Endothelial cell of umbilical vein (primary cell): ENCODE results near the gene CHCHD3. TPM values are rescaled to one million over a fixed set of nuclear protein-coding genes. Genes with fewer than 3 reads are reported as not detected.

Experiments
- BruUV-seq: library from RNA; stranded (reverse); fragments of 400-500 nt; replicated peaks from 2 replicates; lab custom pipeline; 2021; lab: Mats Ljungman, UMichigan
- CTCF ChIA-PET: fragments of 300-600, 350-600 bp; sonication (Branson Sonifier 250); formaldehyde crosslinking; loops from one replicate; lab custom pipeline; 2021; ENCODE audit warnings: antibody characterized with exemption, inconsistent platforms; lab: Charles Lee
- POLR2A ChIA-PET: fragments of 300-600, 350-600 bp; sonication (Branson Sonifier 250); formaldehyde crosslinking; loops from one replicate; lab custom pipeline; 2021; ENCODE audit warnings: antibody characterized with exemption, inconsistent platforms; lab: Charles Lee
- DNase-seq: peaks from one replicate; pipeline ENCODE4 v3.0.0-alpha.2; 2011; ENCODE audit warnings: low read depth, low spot score
- FAIRE-seq: peaks from 2 replicates; lab custom pipeline; 2011; peaks lifted over from hg19 to GRCh38; lab: Jason Lieb, UNC
- H2AFZ ChIP-seq: 2 replicates; pipeline ENCODE4 v1.6.0; 2012; ENCODE audit warnings: low read depth, low read length, control low read depth, inconsistent platforms
- H3K27ac ChIP-seq: 2 replicates; pipeline ENCODE4 v1.5.1; 2011; ENCODE audit warnings: low read depth, mild to moderate bottlenecking, control low read depth, low read length, moderate library complexity; ENCODE audit not compliant: insufficient read depth
- H3K27me3 ChIP-seq, 2 experiments: 2 replicates each; pipeline versions ENCODE4 v1.6.0 to v1.6.1; 2011; ENCODE audit warnings: low read length in 2 of 2, mixed read lengths in 1 of 2; ENCODE audit not compliant: control insufficient read depth in 2 of 2, insufficient read depth in 2 of 2
- H3K36me3 ChIP-seq, 2 experiments: 2 replicates in 1 of 2; 3 replicates in 1 of 2; pipeline ENCODE4 v1.5.1; 2011; ENCODE audit warnings: low read length in 2 of 2, mild to moderate bottlenecking in 1 of 2, moderate library complexity in 1 of 2; ENCODE audit not compliant: control insufficient read depth in 2 of 2, insufficient read depth in 2 of 2; ENCODE audit errors: extremely low read depth in 1 of 2
- H3K4me1 ChIP-seq: 3 replicates; pipeline ENCODE4 v1.5.1; 2011; ENCODE audit warnings: mild to moderate bottlenecking, low read length; ENCODE audit not compliant: control insufficient read depth, insufficient read depth; ENCODE audit errors: extremely low read depth
- H3K4me2 ChIP-seq: 2 replicates; pipeline ENCODE4 v1.6.1; 2011; ENCODE audit warnings: low read length, control low read depth, mixed read lengths; ENCODE audit not compliant: insufficient read depth
- H3K4me3 ChIP-seq, 3 experiments: fragments of 200-600 bp in 1 of 3; sonication (generic), shearing (Covaris generic) in 1 of 3; replicated peaks in 1 of 3; 2 replicates each; pipeline ENCODE4 v1.5.1; 2011 to 2016; ENCODE audit warnings: control low read depth in 3 of 3, low read length in 3 of 3, mild to moderate bottlenecking in 2 of 3, inconsistent platforms in 1 of 3, low read depth in 1 of 3, moderate library complexity in 1 of 3; ENCODE audit not compliant: insufficient read depth in 1 of 3
- H3K79me2 ChIP-seq: 2 replicates; pipeline ENCODE4 v1.6.0; 2012; ENCODE audit warnings: low read length, inconsistent platforms; ENCODE audit not compliant: control insufficient read depth, insufficient read depth
- H3K9ac ChIP-seq: replicated peaks from 2 replicates; pipeline ENCODE3; 2011; ENCODE audit warnings: low read length, control low read depth; ENCODE audit not compliant: insufficient read depth; ENCODE audit errors: extremely low read depth
- H3K9me1 ChIP-seq: replicated peaks from 3 replicates; pipeline ENCODE4 v1.6.0; 2011; ENCODE audit warnings: mild to moderate bottlenecking, low read length; ENCODE audit not compliant: control insufficient read depth, insufficient read depth; ENCODE audit errors: extremely low read depth
- H3K9me3 ChIP-seq: replicated peaks from 2 replicates; pipeline ENCODE4 v1.5.1; 2012; ENCODE audit warnings: low read length, inconsistent platforms; ENCODE audit not compliant: control insufficient read depth, insufficient read depth
- H4K20me1 ChIP-seq: replicated peaks from 2 replicates; pipeline ENCODE3; 2011; ENCODE audit warnings: mild to moderate bottlenecking, low read length; ENCODE audit not compliant: control insufficient read depth, insufficient read depth; ENCODE audit errors: extremely low read depth
- CTCF ChIP-seq, 2 donors: IDR thresholded peaks; 1 replicate in 1 of 2; 2 replicates in 1 of 2; pipeline ENCODE4 v1.5.1; 2011; ENCODE audit warnings: low read length in 2 of 2, mild to moderate bottlenecking in 2 of 2, moderate library complexity in 2 of 2, control low read depth in 1 of 2, inconsistent platforms in 1 of 2, low read depth in 1 of 2; ENCODE audit not compliant: insufficient read depth in 1 of 2; ENCODE audit errors: extremely low read depth in 1 of 2
- EZH2 ChIP-seq: IDR thresholded peaks from 2 replicates; pipeline ENCODE4 v1.6.1; 2012; ENCODE audit warnings: borderline replicate concordance, low read depth, mild to moderate bottlenecking, moderate library complexity, low read length, inconsistent platforms; ENCODE audit not compliant: severe bottlenecking
- FOS ChIP-seq: IDR thresholded peaks from 2 replicates; pipeline ENCODE4 v1.6.1; 2011; ENCODE audit warnings: mild to moderate bottlenecking, low read length, moderate library complexity, borderline replicate concordance; ENCODE audit not compliant: insufficient read depth
- GATA2 ChIP-seq: IDR thresholded peaks from 2 replicates; pipeline ENCODE4 v1.7.0; 2011; ENCODE audit warnings: low read depth, mild to moderate bottlenecking, moderate library complexity, mixed read lengths, low read length; ENCODE audit not compliant: insufficient read length, insufficient read depth
- JUN ChIP-seq: IDR thresholded peaks from 2 replicates; pipeline ENCODE4 v1.6.1; 2011; ENCODE audit warnings: borderline replicate concordance, low read depth; ENCODE audit not compliant: insufficient read length, insufficient read depth
- MYC ChIP-seq: IDR thresholded peaks from one replicate; pipeline ENCODE4 v1.6.1; 2011; ENCODE audit warnings: mild to moderate bottlenecking, low read depth, low read length
- POLR2A ChIP-seq: IDR thresholded peaks from 2 replicates; pipeline ENCODE4 v1.6.1; 2012; ENCODE audit warnings: low read depth, mild to moderate bottlenecking, control low read depth, low read length
- POLR2AphosphoS5 ChIP-seq: IDR thresholded peaks from 2 replicates; pipeline ENCODE4 v1.6.1; 2012; ENCODE audit warnings: low read depth, mild to moderate bottlenecking, control low read depth, low read length, moderate library complexity; ENCODE audit not compliant: insufficient read depth
- dilution Hi-C: fragments of 300-500 bp; cut with MboI; formaldehyde crosslinking; loops from one replicate; pipeline ENCODE4 v1.15.0; 2019; ENCODE audit warnings: low sequenced_read_pairs; ENCODE audit not compliant: extremely low pct_ligation_motif_present
- intact Hi-C: fragments of 100-400 bp; cut with micrococcal nuclease; formaldehyde crosslinking; loops from one replicate; pipeline ENCODE4 v1.10.0; 2022
- polyA plus RNA-seq, 4 experiments: library from polyadenylated mRNA; depleted of rRNA in 3 of 4; stranded (reverse) in 3 of 4; unstranded in 1 of 4; fragments of >200 nt; gene quantifications; 2 replicates each; pipeline versions ENCODE4 v1.2.1 to v1.2.3, GENCODE V29; 2011 to 2012; ENCODE audit warnings: missing spikeins in 1 of 4
- total RNA-seq: library from RNA; stranded (reverse); gene quantifications from 2 replicates; pipeline ENCODE4 v1.2.3, GENCODE V29; 2021
- TF ChIP-seq, protein P1 (sequence below): IDR thresholded peaks from 2 replicates; pipeline ENCODE4 v1.6.1; 2011; ENCODE audit not compliant: insufficient read depth, insufficient read length

Gene CHCHD3
- total and polyA plus RNA-seq, 2 donors (not counting 3 experiments of a cell fraction or from before 2014, with no cell fraction given), result 22.0 to 63.7 TPM

- POLR2A ChIA-PET, result no interaction called here
- CTCF ChIA-PET, result no interaction called here
These were observed 11.3 kb downstream of the CHCHD3 start for GRCh38 chr7:133070562-133070961.

More at GRCh38 chr7:133070562-133070961, 11.3 kb downstream of the CHCHD3 start:
- Histone ChIP-seq H3K9ac (no peak overlapping the region), H3K27me3 (no peaks in the 10 kb centered on the region), H3K4me1 (no peaks in the 10 kb centered on the region), H2AFZ (no peak overlapping the region), H3K27ac (no peak overlapping the region), H3K9me3 (no peaks in the 10 kb centered on the region), H3K4me3 (no peak overlapping the region), H3K36me3 (peaks cover 0 to 5% of the 10 kb centered on the region in 2 experiments), H4K20me1 (no peaks in the 10 kb centered on the region), H3K9me1 (no peaks in the 10 kb centered on the region), H3K4me2 (no peak overlapping the region), H3K79me2 (peaks cover 44% of the 10 kb centered on the region)
- intact Hi-C loops (no loop called here), dilution Hi-C loops (no loop called here)
- DNase-seq, result no peak
- no peak for FAIRE-seq
- no TSS peak for BruUV-seq
- TF ChIP-seq POLR2AphosphoS5 (no peak), MYC (no peak), POLR2A (no peak), EZH2 (no peak), GATA2 (no peak), FOS (no peak), JUN (no peak), CTCF (IDR thresholded peaks at IDR 0.05; ENCODE audit: extremely low read depth in 1 of 2, insufficient read depth in 1 of 2, low read depth in 1 of 2, low read length in 2 of 2) (no peak)
- TF ChIP-seq, protein P1, sequence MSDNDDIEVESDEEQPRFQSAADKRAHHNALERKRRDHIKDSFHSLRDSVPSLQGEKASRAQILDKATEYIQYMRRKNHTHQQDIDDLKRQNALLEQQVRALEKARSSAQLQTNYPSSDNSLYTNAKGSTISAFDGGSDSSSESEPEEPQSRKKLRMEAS, result no peak
